PC-3 (cell line): ENCODE data around the gene BICDL2. TPM values are rescaled to one million over a fixed set of nuclear protein-coding genes. Genes with fewer than 3 reads are reported as not detected.

Experiments used
- ATAC-seq: fragments of 200-7000 bp; cut with Tn5 transposase; 2 replicates; pipeline ENCODE4 v1.9.1; 2020; ENCODE audit warnings: mild to moderate bottlenecking, moderate library complexity
- BruUV-seq: library from RNA; stranded (reverse); fragments of 400-500 nt; replicated peaks from 2 replicates; lab custom pipeline; 2021; lab: Mats Ljungman, UMichigan
- CTCF ChIA-PET: fragments of 300-600 bp; sonication (Branson Sonifier 250); formaldehyde crosslinking; loops from one replicate; lab custom pipeline; 2022; ENCODE audit warnings: antibody characterized with exemption; lab: Charles Lee
- POLR2A ChIA-PET: fragments of 300-600 bp; sonication (Branson Sonifier 250); formaldehyde crosslinking; loops from one replicate; lab custom pipeline; 2022; ENCODE audit warnings: antibody characterized with exemption; ENCODE audit not compliant: unreplicated experiment; lab: Charles Lee
- DNase-seq: peaks from one replicate; pipeline ENCODE4 v3.0.0-alpha.2; 2015
- H2AFZ ChIP-seq: fragments of 300-600 bp; sonication (generic); 2 replicates; pipeline ENCODE4 v1.6.0; 2016; ENCODE audit warnings: antibody characterized with exemption, low read length
- H3F3A ChIP-seq: fragments of 300-600 bp; sonication (generic); one replicate; pipeline ENCODE4 v1.6.0; 2017; ENCODE audit warnings: antibody characterized with exemption, low read length, control low read depth, mild to moderate bottlenecking; ENCODE audit not compliant: unreplicated experiment
- H3K27ac ChIP-seq: fragments of 300-600 bp; sonication (generic); 2 replicates; pipeline ENCODE4 v1.5.1; 2016; ENCODE audit warnings: mild to moderate bottlenecking, low read length
- H3K27me3 ChIP-seq: fragments of 300-600 bp; sonication (generic); 2 replicates; pipeline ENCODE4 v1.6.1; 2016; ENCODE audit warnings: low read length, mixed read lengths
- H3K36me3 ChIP-seq: fragments of 300-600 bp; sonication (generic); 2 replicates; pipeline ENCODE4 v1.6.1; 2016; ENCODE audit warnings: low read depth, mixed run types, low read length, mixed read lengths
- H3K4me1 ChIP-seq: fragments of 300-600 bp; sonication (generic); 2 replicates; pipeline ENCODE4 v1.5.1; 2016; ENCODE audit warnings: low read length; ENCODE audit not compliant: insufficient read depth
- H3K4me2 ChIP-seq: fragments of 300-600 bp; sonication (generic); 2 replicates; pipeline ENCODE4 v1.6.0; 2016; ENCODE audit warnings: low read length
- H3K4me3 ChIP-seq: fragments of 300-600 bp; sonication (generic); 2 replicates; pipeline ENCODE4 v1.5.1; 2016; ENCODE audit warnings: mild to moderate bottlenecking, low read length, mixed read lengths
- H3K79me2 ChIP-seq: fragments of 300-600 bp; sonication (generic); 2 replicates; pipeline ENCODE4 v1.6.1; 2017; ENCODE audit warnings: low read length, mixed read lengths
- H3K9ac ChIP-seq: fragments of 300-600 bp; sonication (generic); 2 replicates; pipeline ENCODE4 v1.6.0; 2016; ENCODE audit warnings: mild to moderate bottlenecking, low read length
- H3K9me2 ChIP-seq: fragments of 300-600 bp; sonication (generic); replicated peaks from 2 replicates; pipeline ENCODE4 v1.6.1; 2016; ENCODE audit warnings: mixed run types, low read length, mixed read lengths
- H3K9me3 ChIP-seq: fragments of 300-600 bp; sonication (generic); 2 replicates; pipeline ENCODE4 v1.6.1; 2016; ENCODE audit warnings: low read length, mixed read lengths
- H4K20me1 ChIP-seq: fragments of 300-600 bp; sonication (generic); 2 replicates; pipeline ENCODE4 v1.6.1; 2016; ENCODE audit warnings: low read length, mixed read lengths
- EZH2 ChIP-seq: fragments of 300-600 bp; sonication (generic); IDR thresholded peaks from one replicate; pipeline ENCODE4 v1.6.1; 2017; ENCODE audit warnings: antibody characterized with exemption, mild to moderate bottlenecking, low read length; ENCODE audit not compliant: unreplicated experiment
- EZH2phosphoT487 ChIP-seq: fragments of 300-600 bp; sonication (generic); IDR thresholded peaks from 2 replicates; pipeline ENCODE4 v1.6.1; 2018; ENCODE audit warnings: mild to moderate bottlenecking, antibody characterized with exemption, low read length, borderline replicate concordance
- intact Hi-C: fragments of 100-400 bp; cut with micrococcal nuclease; formaldehyde crosslinking; loops from 2 replicates; pipeline ENCODE4 v1.9.0; 2023
- total RNA-seq: library from RNA; depleted of rRNA; stranded (reverse); fragments of >200 nt; gene quantifications from 2 replicates; pipeline ENCODE4 v1.2.3, GENCODE V29; 2014
- TF ChIP-seq, protein P1 (sequence below): fragments of 300-600 bp; sonication (generic); conservative IDR thresholded peaks from 2 replicates; pipeline ENCODE4 v1.5.1; 2017; ENCODE audit warnings: antibody characterized with exemption, low read depth, mild to moderate bottlenecking, low read length

Gene BICDL2
- total RNA-seq, 1 experiment from 2014 or later, result 16.3 TPM

- ChIA-PET CTCF (no interaction called here), POLR2A (no interaction called here)
- Histone ChIP-seq H2AFZ (no peak overlapping the region), H3K4me3 (no peak overlapping the region; the same call in 1 of the 2 replicates), H3K9ac (no peak overlapping the region), H3K36me3 (no peaks in the 10 kb centered on the region), H4K20me1 (no peaks in the 10 kb centered on the region), H3K27me3 (peaks cover 3% of the 10 kb centered on the region; the same call in 1 of the 2 replicates), H3K4me1 (no peaks in the 10 kb centered on the region), H3K79me2 (no peaks in the 10 kb centered on the region), H3K27ac (no peak overlapping the region), H3F3A (no peaks in the 10 kb centered on the region), H3K4me2 (0 out of 2 replicates have a peak overlapping the region, but pooled peaks have one; percentile 98), H3K9me2 (no peaks in the 10 kb centered on the region), H3K9me3 (no peaks in the 10 kb centered on the region)
- intact Hi-C loops, result no loop called here
- ATAC-seq, result no peak
- TF ChIP-seq, protein P1, sequence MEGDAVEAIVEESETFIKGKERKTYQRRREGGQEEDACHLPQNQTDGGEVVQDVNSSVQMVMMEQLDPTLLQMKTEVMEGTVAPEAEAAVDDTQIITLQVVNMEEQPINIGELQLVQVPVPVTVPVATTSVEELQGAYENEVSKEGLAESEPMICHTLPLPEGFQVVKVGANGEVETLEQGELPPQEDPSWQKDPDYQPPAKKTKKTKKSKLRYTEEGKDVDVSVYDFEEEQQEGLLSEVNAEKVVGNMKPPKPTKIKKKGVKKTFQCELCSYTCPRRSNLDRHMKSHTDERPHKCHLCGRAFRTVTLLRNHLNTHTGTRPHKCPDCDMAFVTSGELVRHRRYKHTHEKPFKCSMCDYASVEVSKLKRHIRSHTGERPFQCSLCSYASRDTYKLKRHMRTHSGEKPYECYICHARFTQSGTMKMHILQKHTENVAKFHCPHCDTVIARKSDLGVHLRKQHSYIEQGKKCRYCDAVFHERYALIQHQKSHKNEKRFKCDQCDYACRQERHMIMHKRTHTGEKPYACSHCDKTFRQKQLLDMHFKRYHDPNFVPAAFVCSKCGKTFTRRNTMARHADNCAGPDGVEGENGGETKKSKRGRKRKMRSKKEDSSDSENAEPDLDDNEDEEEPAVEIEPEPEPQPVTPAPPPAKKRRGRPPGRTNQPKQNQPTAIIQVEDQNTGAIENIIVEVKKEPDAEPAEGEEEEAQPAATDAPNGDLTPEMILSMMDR, result no peak
- TF ChIP-seq EZH2phosphoT487 (no peak), EZH2 (no peak)
- BruUV-seq, result no TSS peak
- DNase-seq, result no peak
These were observed 8.0 kb upstream of the BICDL2 start for GRCh38 chr16:3044708-3045107.

- Histone ChIP-seq H3K4me2 (no peak overlapping the region), H3K4me3 (no peak overlapping the region), H3K9me3 (no peaks in the 10 kb centered on the region), H3K9ac (no peak overlapping the region), H3K27ac (no peak overlapping the region), H3K9me2 (no peaks in the 10 kb centered on the region), H3K4me1 (no peaks in the 10 kb centered on the region), H3K27me3 (peaks cover 3% of the 10 kb centered on the region; the same call in 1 of the 2 replicates), H4K20me1 (no peaks in the 10 kb centered on the region), H3F3A (no peaks in the 10 kb centered on the region), H3K36me3 (no peaks in the 10 kb centered on the region), H2AFZ (no peak overlapping the region), H3K79me2 (no peaks in the 10 kb centered on the region)
- ATAC-seq (no peak), DNase-seq (no peak)
- POLR2A ChIA-PET, result no interaction called here
- CTCF ChIA-PET, result no interaction called here
- intact Hi-C loops, result no loop called here
- TF ChIP-seq EZH2phosphoT487 (no peak), EZH2 (no peak)
- TF ChIP-seq, protein P1, result no peak
- BruUV-seq, result no TSS peak
These were observed 5.6 kb upstream of the BICDL2 start for GRCh38 chr16:3042376-3042775.

DNA sequence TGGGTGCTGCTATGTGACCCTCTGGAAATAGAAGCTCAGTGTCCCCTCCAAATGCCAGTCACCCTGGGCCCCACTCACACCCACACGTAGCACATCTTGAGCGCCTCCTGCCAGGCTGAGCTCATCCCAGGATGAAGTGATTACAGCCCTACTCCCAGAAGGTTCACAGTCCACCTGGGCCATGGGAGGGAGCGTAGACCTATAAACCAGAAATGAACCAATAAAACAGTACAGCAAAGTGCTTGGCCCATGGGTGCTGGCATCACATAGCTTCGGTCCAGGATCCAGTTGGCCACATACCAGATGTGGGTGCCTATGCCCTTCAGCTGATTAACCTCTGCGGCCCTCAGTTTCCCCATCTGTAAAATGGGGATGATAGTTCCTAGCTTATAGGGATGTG, 2.2 kb upstream of the BICDL2 start:
- Histone ChIP-seq H3K4me3 (no peak overlapping the region), H3K9me3 (no peaks in the 10 kb centered on the region), H4K20me1 (no peaks in the 10 kb centered on the region), H3K27ac (no peak overlapping the region), H3K27me3 (no peaks in the 10 kb centered on the region), H3K36me3 (no peaks in the 10 kb centered on the region), H3K79me2 (no peaks in the 10 kb centered on the region), H3F3A (no peaks in the 10 kb centered on the region), H3K4me2 (no peak overlapping the region), H2AFZ (no peak overlapping the region), H3K9ac (no peak overlapping the region), H3K4me1 (no peaks in the 10 kb centered on the region), H3K9me2 (no peaks in the 10 kb centered on the region)
- ATAC-seq (no peak), DNase-seq (no peak)
- intact Hi-C loops, result no loop called here
- CTCF ChIA-PET, result no interaction called here
- TF ChIP-seq EZH2phosphoT487, result no peak
- TF ChIP-seq, protein P1, result no peak
- TF ChIP-seq EZH2, result no peak
- POLR2A ChIA-PET, result no interaction called here
- no TSS peak for BruUV-seq
